ENCODE data around the gene MSL2.

- TF ChIP-seq POLR2A (IDR thresholded peaks at IDR 0.05) (no peak), POLR2AphosphoS5 (IDR thresholded peaks at IDR 0.05) (no peak)
- TF ChIP-seq, protein P1, sequence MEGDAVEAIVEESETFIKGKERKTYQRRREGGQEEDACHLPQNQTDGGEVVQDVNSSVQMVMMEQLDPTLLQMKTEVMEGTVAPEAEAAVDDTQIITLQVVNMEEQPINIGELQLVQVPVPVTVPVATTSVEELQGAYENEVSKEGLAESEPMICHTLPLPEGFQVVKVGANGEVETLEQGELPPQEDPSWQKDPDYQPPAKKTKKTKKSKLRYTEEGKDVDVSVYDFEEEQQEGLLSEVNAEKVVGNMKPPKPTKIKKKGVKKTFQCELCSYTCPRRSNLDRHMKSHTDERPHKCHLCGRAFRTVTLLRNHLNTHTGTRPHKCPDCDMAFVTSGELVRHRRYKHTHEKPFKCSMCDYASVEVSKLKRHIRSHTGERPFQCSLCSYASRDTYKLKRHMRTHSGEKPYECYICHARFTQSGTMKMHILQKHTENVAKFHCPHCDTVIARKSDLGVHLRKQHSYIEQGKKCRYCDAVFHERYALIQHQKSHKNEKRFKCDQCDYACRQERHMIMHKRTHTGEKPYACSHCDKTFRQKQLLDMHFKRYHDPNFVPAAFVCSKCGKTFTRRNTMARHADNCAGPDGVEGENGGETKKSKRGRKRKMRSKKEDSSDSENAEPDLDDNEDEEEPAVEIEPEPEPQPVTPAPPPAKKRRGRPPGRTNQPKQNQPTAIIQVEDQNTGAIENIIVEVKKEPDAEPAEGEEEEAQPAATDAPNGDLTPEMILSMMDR (IDR thresholded peaks at IDR 0.05 in 8 of 11, conservative IDR thresholded peaks at IDR 0.05 in 3 of 11) = no peak
These were observed 86.6 kb downstream of the MSL2 start for GRCh38 chr3:136109499-136109898.
